ENCODE data around the gene CASK. TPM values are rescaled to one million over a fixed set of nuclear protein-coding genes. Genes with fewer than 3 reads are reported as not detected.

CASK gene
- total RNA-seq, 2 experiments from 2014 or later, result 18.2 to 20.2 TPM

DNA sequence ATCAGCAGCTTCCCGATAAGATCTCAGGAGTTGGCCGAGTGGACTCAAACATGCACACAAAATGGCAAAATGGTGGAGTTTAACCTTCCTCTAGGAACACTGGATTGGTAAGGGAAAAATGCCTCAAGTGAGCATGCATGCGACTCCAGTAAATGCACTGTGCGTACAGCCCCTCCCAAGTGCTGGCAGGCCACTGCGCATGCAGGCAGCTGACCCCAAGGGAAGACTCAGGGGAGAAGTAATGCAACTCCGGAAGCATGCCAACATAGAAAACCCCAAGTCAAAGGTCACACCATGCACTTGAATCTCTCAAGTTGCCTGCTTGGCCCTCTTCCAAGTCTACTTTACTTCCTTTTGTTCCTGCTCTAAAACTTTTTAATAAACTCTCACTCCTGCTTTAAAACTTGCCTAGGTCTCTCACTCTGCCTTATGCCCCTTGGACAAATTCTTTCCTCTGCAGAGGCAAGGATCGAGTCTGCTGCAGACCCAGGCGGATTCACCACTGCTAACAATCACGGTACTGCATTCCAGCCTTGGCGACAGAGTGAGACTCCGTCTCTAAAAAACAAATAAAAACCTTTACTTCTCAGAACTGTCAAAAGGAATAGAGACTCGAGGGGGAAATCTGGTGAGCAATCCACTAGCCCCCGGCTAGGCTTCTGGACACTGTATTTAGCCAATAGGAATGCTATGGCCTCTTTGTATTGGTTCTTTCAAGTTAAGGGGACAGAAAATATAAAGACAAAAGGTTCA is 442.7 kb downstream of the CASK start:
- DNase-seq (no peak), ATAC-seq (no peak)
- Mint-ChIP-seq H3K9me3 (no peaks in the 10 kb centered on the region), H3K4me3 (no peak overlapping the region), H3K4me1 (ENCODE audit: low read depth) (no peaks in the 10 kb centered on the region), H3K27ac (no peak overlapping the region), H3K36me3 (ENCODE audit: low read depth) (no peaks in the 10 kb centered on the region), H3K27me3 (no peaks in the 10 kb centered on the region)
- ChIA-PET CTCF (interaction anchor here (1.0 kb wide), 1 partner anchor 16 kb away, joined by 3 read pairs; no protein-coding TSS in a partner anchor), POLR2A (no interaction called here)
- intact Hi-C loops (cut with micrococcal nuclease), result no loop called here
- TF ChIP-seq, protein P1, sequence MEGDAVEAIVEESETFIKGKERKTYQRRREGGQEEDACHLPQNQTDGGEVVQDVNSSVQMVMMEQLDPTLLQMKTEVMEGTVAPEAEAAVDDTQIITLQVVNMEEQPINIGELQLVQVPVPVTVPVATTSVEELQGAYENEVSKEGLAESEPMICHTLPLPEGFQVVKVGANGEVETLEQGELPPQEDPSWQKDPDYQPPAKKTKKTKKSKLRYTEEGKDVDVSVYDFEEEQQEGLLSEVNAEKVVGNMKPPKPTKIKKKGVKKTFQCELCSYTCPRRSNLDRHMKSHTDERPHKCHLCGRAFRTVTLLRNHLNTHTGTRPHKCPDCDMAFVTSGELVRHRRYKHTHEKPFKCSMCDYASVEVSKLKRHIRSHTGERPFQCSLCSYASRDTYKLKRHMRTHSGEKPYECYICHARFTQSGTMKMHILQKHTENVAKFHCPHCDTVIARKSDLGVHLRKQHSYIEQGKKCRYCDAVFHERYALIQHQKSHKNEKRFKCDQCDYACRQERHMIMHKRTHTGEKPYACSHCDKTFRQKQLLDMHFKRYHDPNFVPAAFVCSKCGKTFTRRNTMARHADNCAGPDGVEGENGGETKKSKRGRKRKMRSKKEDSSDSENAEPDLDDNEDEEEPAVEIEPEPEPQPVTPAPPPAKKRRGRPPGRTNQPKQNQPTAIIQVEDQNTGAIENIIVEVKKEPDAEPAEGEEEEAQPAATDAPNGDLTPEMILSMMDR (IDR thresholded peaks at IDR 0.05), result no peak

DNA sequence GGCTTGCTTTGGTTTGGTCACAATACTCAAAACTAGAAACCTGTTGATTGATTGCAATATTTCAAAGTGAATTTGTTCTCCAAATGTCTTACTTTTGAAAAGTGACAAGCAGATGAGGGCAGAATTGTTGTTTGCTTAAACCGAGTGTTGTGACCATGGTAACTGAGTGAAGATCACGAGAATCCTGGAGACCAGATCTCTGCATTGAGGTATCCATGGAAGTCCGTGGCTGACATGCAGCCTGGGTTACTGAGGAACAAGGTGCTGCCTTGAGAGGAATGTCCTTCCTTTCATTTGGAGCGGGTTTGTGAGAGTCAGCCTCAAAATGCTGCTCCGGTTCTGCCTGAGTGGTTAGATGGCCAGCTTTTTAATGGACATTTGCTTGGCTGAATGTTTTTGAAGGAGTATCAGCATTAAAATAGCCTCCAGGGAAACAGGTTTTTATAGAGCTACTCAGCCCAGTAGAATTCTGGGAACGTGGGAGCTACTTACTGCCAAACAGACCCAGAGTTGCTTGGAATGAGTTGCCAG is 444.9 kb downstream of the CASK start:
- H3K4me3 Mint-ChIP-seq, result no peak overlapping the region
- ChIA-PET POLR2A (no interaction called here), CTCF (no interaction called here)
- TF ChIP-seq, protein P1 (IDR thresholded peaks at IDR 0.05), result no peak
- H3K27ac Mint-ChIP-seq, result no peak overlapping the region
- H3K9me3 Mint-ChIP-seq, result no peaks in the 10 kb centered on the region
- DNase-seq, result no peak
- intact Hi-C loops (cut with micrococcal nuclease), result no loop called here
- ATAC-seq, result no peak
- H3K4me1 Mint-ChIP-seq (ENCODE audit: low read depth), result no peaks in the 10 kb centered on the region
- no peaks in the 10 kb centered on the region for H3K27me3 Mint-ChIP-seq
- H3K36me3 Mint-ChIP-seq (ENCODE audit: low read depth), result no peaks in the 10 kb centered on the region

DNA sequence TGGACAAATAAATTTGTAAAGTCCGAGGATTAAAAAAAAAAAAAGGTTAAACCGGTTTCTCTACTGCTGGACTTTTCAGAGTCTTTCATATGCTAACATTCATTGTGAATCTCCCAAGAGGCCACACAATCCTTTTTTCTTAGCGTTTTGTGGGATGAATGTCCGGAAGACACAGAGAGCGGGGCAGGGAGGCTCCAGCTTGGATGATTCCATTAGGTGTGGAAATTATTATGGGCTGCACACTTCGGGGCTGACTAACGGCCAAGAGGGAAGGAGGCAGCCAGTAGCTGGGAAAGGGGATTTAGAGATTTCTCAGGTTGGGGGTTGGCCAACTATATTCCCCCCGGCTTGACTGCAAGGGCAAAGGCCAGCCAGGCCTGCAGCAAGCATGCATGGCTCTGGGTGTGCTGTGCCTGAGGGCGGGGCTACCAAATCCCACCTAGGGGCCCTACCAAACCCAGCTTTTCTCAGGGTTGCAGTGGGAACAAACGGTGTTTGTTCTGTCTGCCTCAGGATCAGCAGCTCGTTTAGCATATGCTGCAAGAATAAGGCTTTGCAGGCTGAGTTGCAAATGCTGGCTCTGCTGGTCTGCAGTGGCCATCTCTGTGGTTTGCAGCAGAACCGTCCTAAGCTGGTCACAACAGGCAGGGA is 447.6 kb downstream of the CASK start:
- intact Hi-C loops (cut with micrococcal nuclease), result no loop called here
- Mint-ChIP-seq H3K27me3 (no peaks in the 10 kb centered on the region), H3K9me3 (no peaks in the 10 kb centered on the region), H3K4me1 (ENCODE audit: low read depth) (no peaks in the 10 kb centered on the region), H3K36me3 (ENCODE audit: low read depth) (no peaks in the 10 kb centered on the region), H3K27ac (no peak overlapping the region), H3K4me3 (no peak overlapping the region)
- ATAC-seq (no peak), DNase-seq (no peak)
- CTCF ChIA-PET, result no interaction called here
- TF ChIP-seq, protein P1 (IDR thresholded peaks at IDR 0.05), result no peak
- POLR2A ChIA-PET, result no interaction called here

DNA sequence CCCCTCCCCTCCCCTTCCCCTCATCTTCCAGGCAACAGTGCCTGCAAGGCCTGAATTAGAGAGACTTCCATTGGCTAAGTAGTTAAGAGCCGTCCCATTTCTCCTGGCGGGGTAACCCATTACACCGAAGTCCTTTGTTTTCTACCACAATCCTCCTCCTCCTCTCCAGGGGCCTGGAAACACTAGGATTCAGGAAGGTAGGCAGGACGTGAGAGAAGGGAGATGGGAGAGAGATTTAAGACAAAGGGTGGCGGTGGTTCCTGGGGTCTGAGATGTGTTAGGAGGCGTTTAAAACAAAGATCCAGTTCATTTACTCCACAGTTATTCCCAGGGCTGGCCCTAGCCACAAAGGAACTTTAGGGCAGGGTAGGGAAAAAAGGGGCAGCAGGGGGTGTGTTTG is 448.2 kb downstream of the CASK start:
- POLR2A ChIA-PET, result no interaction called here
- intact Hi-C loops (cut with micrococcal nuclease), result no loop called here
- CTCF ChIA-PET, result no interaction called here

More for the DNA sequence above, 448.2 kb downstream of the CASK start:
- H3K36me3 Mint-ChIP-seq (ENCODE audit: low read depth), result no peaks in the 10 kb centered on the region
- no peak for ATAC-seq
- TF ChIP-seq, protein P1 (IDR thresholded peaks at IDR 0.05), result no peak
- no peaks in the 10 kb centered on the region for H3K4me1 Mint-ChIP-seq (ENCODE audit: low read depth)
- no peaks in the 10 kb centered on the region for H3K27me3 Mint-ChIP-seq
- DNase-seq, result no peak
- H3K27ac Mint-ChIP-seq, result no peak overlapping the region
- H3K4me3 Mint-ChIP-seq, result no peak overlapping the region
- no peaks in the 10 kb centered on the region for H3K9me3 Mint-ChIP-seq

Measured in activated CD8-positive, alpha-beta T cell treated with anti-CD3 and anti-CD28 coated beads for 36 hours (primary cell).